ENCODE measurements around the gene WT1.

Gene WT1

GRCh38 chr11:32439501-32440210, 4.3 kb upstream of the WT1 start:
- Histone ChIP-seq H3K27ac (ENCODE audit: low read length) (no peak overlapping the region), H3K79me2 (ENCODE audit: low read length) (no peaks in the 10 kb centered on the region), H3K4me2 (ENCODE audit: low read length) (no peak overlapping the region), H2AFZ (ENCODE audit: low read depth, low read length) (no peak overlapping the region), H3K27me3 (ENCODE audit: low read depth, low read length) (peaks cover 26% of the 10 kb centered on the region), H3K4me1 (ENCODE audit: low read length) (no peaks in the 10 kb centered on the region), H3K9ac (ENCODE audit: low read length) (no peak overlapping the region), H4K20me1 (ENCODE audit: insufficient read depth, low read length) (no peaks in the 10 kb centered on the region), H3K9me3 (ENCODE audit: insufficient read depth, low read length) (no peaks in the 10 kb centered on the region; the same call in 1 of the 2 replicates), H3K36me3 (replicated peaks; ENCODE audit: low read depth, low read length) (no peaks in the 10 kb centered on the region), H3K4me3 (ENCODE audit: low read length) (no peak overlapping the region)
- TF ChIP-seq EZH2phosphoT487 (IDR thresholded peaks at IDR 0.05; ENCODE audit: low read depth) (no peak), CTCF (IDR thresholded peaks at IDR 0.05; ENCODE audit: low read depth, low read length) (no peak)

- H2AFZ ChIP-seq (ENCODE audit: low read depth, low read length), result no peak overlapping the region
- H3K79me2 ChIP-seq (ENCODE audit: low read length), result no peaks in the 10 kb centered on the region
- H3K4me1 ChIP-seq (ENCODE audit: low read length), result no peaks in the 10 kb centered on the region
- H3K27ac ChIP-seq (ENCODE audit: low read length), result no peak overlapping the region
- no peak overlapping the region for H3K4me2 ChIP-seq (ENCODE audit: low read length)
- H4K20me1 ChIP-seq (ENCODE audit: insufficient read depth, low read length), result no peaks in the 10 kb centered on the region
- no peaks in the 10 kb centered on the region for H3K36me3 ChIP-seq (replicated peaks; ENCODE audit: low read depth, low read length)
- peaks cover 26% of the 10 kb centered on the region for H3K27me3 ChIP-seq (ENCODE audit: low read depth, low read length)
- no peak overlapping the region for H3K4me3 ChIP-seq (ENCODE audit: low read length)
- TF ChIP-seq CTCF (IDR thresholded peaks at IDR 0.05; ENCODE audit: low read depth, low read length) (no peak), EZH2phosphoT487 (IDR thresholded peaks at IDR 0.05; ENCODE audit: low read depth) (no peak)
- peaks cover 3% of the 10 kb centered on the region; the same call in 1 of the 2 replicates for H3K9me3 ChIP-seq (ENCODE audit: insufficient read depth, low read length)
- H3K9ac ChIP-seq (ENCODE audit: low read length), result no peak overlapping the region
Observed at GRCh38 chr11:32438866-32439489, 3.6 kb upstream of the WT1 start.

GRCh38 chr11:32438346-32438865, 3.1 kb upstream of the WT1 start:
- no peak overlapping the region for H3K4me3 ChIP-seq (ENCODE audit: low read length)

More at GRCh38 chr11:32438346-32438865, 3.1 kb upstream of the WT1 start:
- peaks cover 3% of the 10 kb centered on the region; the same call in 1 of the 2 replicates for H3K9me3 ChIP-seq (ENCODE audit: insufficient read depth, low read length)
- H3K27ac ChIP-seq (ENCODE audit: low read length), result no peak overlapping the region
- no peaks in the 10 kb centered on the region for H3K36me3 ChIP-seq (replicated peaks; ENCODE audit: low read depth, low read length)
- no peaks in the 10 kb centered on the region for H3K79me2 ChIP-seq (ENCODE audit: low read length)
- no peak overlapping the region for H2AFZ ChIP-seq (ENCODE audit: low read depth, low read length)
- H3K4me1 ChIP-seq (ENCODE audit: low read length), result no peaks in the 10 kb centered on the region
- no peaks in the 10 kb centered on the region for H4K20me1 ChIP-seq (ENCODE audit: insufficient read depth, low read length)
- H3K9ac ChIP-seq (ENCODE audit: low read length), result no peak overlapping the region
- no peak overlapping the region for H3K4me2 ChIP-seq (ENCODE audit: low read length)
- TF ChIP-seq EZH2phosphoT487 (IDR thresholded peaks at IDR 0.05; ENCODE audit: low read depth) (no peak), CTCF (IDR thresholded peaks at IDR 0.05; ENCODE audit: low read depth, low read length) (no peak)
- H3K27me3 ChIP-seq (ENCODE audit: low read depth, low read length), result peaks cover 25% of the 10 kb centered on the region

Data from OCI-LY3 (cell line).